T-cell (primary cell): Measurements from ENCODE around the gene PPP1R26. TPM values are rescaled to one million over a fixed set of nuclear protein-coding genes. Genes with fewer than 3 reads are reported as not detected.
A peak's percentile ranks its signal among the peaks of the same experiment; 100 is the strongest.

ENCODE experiments used
- ATAC-seq, 4 experiments: fragments of 200-7000 bp in 3 of 4; fragments of 150-1000 bp in 1 of 4; cut with Tn5 transposase; replicated peaks in 1 of 4; 1 replicate in 3 of 4; 2 replicates in 1 of 4; pipeline ENCODE4 v1.10.0; 2021; ENCODE audit warnings: moderate library complexity in 3 of 4, mild to moderate bottlenecking in 2 of 4, moderate number of reproducible peaks in 1 of 4
- CTCF ChIA-PET, 2 donors: fragments of 300-600 bp; sonication (Branson Sonifier 250); formaldehyde crosslinking; loops; one replicate each; lab custom pipeline; 2022; ENCODE audit warnings: antibody characterized with exemption in 2 of 2; lab: Charles Lee
- POLR2A ChIA-PET, 2 donors: fragments of 300-600 bp; sonication (Branson Sonifier 250); formaldehyde crosslinking; loops; one replicate each; lab custom pipeline; 2022; ENCODE audit warnings: antibody characterized with exemption in 2 of 2; lab: Charles Lee
- DNase-seq, 35 experiments: peaks; one replicate each; pipeline versions ENCODE4 v3.0.0 to v3.0.0-alpha.2; 2013 to 2023
- H3K27ac ChIP-seq: one replicate; pipeline ENCODE4 v1.5.1; 2013; ENCODE audit warnings: low read length
- H3K27me3 ChIP-seq, 2 experiments: replicated peaks in 1 of 2; 1 replicate in 1 of 2; 2 replicates in 1 of 2; pipeline versions ENCODE4 v1.6.1 to v1.7.0; 2013; ENCODE audit warnings: low read length in 1 of 2, mixed read lengths in 1 of 2; ENCODE audit not compliant: control insufficient read depth in 2 of 2, insufficient read depth in 2 of 2; ENCODE audit errors: extremely low read depth in 1 of 2
- H3K36me3 ChIP-seq, 2 donors: 1 replicate in 1 of 2; 2 replicates in 1 of 2; pipeline versions ENCODE4 v1.6.1 to v1.7.0; 2013; ENCODE audit warnings: low read length in 1 of 2; ENCODE audit not compliant: control insufficient read depth in 2 of 2, insufficient read depth in 1 of 2; ENCODE audit errors: extremely low read depth in 1 of 2
- H3K4me1 ChIP-seq, 2 experiments: 1 replicate in 1 of 2; 2 replicates in 1 of 2; pipeline versions ENCODE4 v1.6.1 to v1.7.0; 2013; ENCODE audit warnings: low read length in 2 of 2, mixed read lengths in 1 of 2; ENCODE audit not compliant: insufficient read depth in 2 of 2, control insufficient read depth in 1 of 2; ENCODE audit errors: extremely low read depth in 1 of 2
- H3K4me3 ChIP-seq, 2 donors: 1 replicate in 1 of 2; 2 replicates in 1 of 2; pipeline versions ENCODE4 v1.5.1 to v1.7.0; 2013; ENCODE audit warnings: mild to moderate bottlenecking in 2 of 2, low read length in 1 of 2, moderate library complexity in 1 of 2; ENCODE audit not compliant: control insufficient read depth in 1 of 2; ENCODE audit errors: extremely low read depth in 1 of 2
- H3K9me3 ChIP-seq: 2 replicates; pipeline ENCODE4 v1.7.0; 2013
- H3K27ac Mint-ChIP-seq, 2 donors: one replicate each; pipeline ENCODE4 v1.8.0; 2020 to 2021; ENCODE audit warnings: mild to moderate bottlenecking in 2 of 2, mixed read lengths in 2 of 2
- H3K27me3 Mint-ChIP-seq, 2 donors: one replicate each; pipeline ENCODE4 v1.8.0; 2021 to 2022; ENCODE audit warnings: mixed read lengths in 2 of 2
- H3K36me3 Mint-ChIP-seq: one replicate; pipeline ENCODE4 v1.8.0; 2021; ENCODE audit warnings: mixed read lengths
- H3K4me1 Mint-ChIP-seq, 3 donors: one replicate each; pipeline ENCODE4 v1.8.0; 2020 to 2022; ENCODE audit warnings: mixed read lengths in 3 of 3, mild to moderate bottlenecking in 1 of 3
- H3K4me3 Mint-ChIP-seq, 3 donors: one replicate each; pipeline ENCODE4 v1.8.0; 2020 to 2022; ENCODE audit warnings: mild to moderate bottlenecking in 3 of 3, mixed read lengths in 3 of 3, moderate library complexity in 3 of 3
- H3K9me3 Mint-ChIP-seq, 3 donors: one replicate each; pipeline ENCODE4 v1.8.0; 2020 to 2022; ENCODE audit warnings: mixed read lengths in 3 of 3
- WGBS: methylation state at CpG from one replicate; pipeline ENCODE4 v1.1.5; 2013; ENCODE audit warnings: missing lambda C conversion rate; ENCODE audit not compliant: insufficient coverage; 5-methylcytosine and 5-hydroxymethylcytosine counted together
- total RNA-seq, 35 experiments: library from RNA in 6 of 35; stranded (reverse) in 6 of 35; fragments of 120-200 nt in 1 of 35; gene quantifications; one replicate each; pipeline versions ENCODE4 v1.2.1 to v1.2.4 and lab custom pipeline; 2013 to 2026

PPP1R26 gene
- total RNA-seq, 5 donors from 2014 or later (not counting 1 experiment from before 2014, with no cell fraction given): 0.35 to 2.0 (median 1.7) TPM

GRCh38 chr9:135501261-135502167 is 21.9 kb downstream of the PPP1R26 start:
- H3K4me3 ChIP-seq: peak overlapping the region; percentile 88 to 99
- H3K9me3 ChIP-seq: no peaks in the 10 kb centered on the region
- peaks cover 15 to 34% of the 10 kb centered on the region in 2 donors for H3K36me3 ChIP-seq
- Mint-ChIP-seq H3K9me3 (no peaks in the 10 kb centered on the region), H3K4me3 (peak overlapping the region; percentile 86 to 92 (median 89)), H3K36me3 (peaks cover 22% of the 10 kb centered on the region), H3K4me1 (peaks cover 26 to 34% (median 30%) of the 10 kb centered on the region in 3 donors), H3K27ac (peak overlapping the region in 1 of 2 donors; percentile 36), H3K27me3 (no peaks in the 10 kb centered on the region)
- no peak overlapping the region for H3K27ac ChIP-seq
- 58% methylated on average over 37 of the region's 38 CpGs for WGBS
- H3K4me1 ChIP-seq: peaks cover 5 to 39% of the 10 kb centered on the region in 2 experiments
- H3K27me3 ChIP-seq: peaks cover 0 to 12% of the 10 kb centered on the region in 2 experiments
- no peak for ATAC-seq
- ChIA-PET CTCF (interaction anchor here in 1 of 2 donors (0.6 kb wide), 1 partner anchor 172 kb away, joined by 6 read pairs; no protein-coding TSS in a partner anchor), POLR2A (no interaction called here)
- DNase-seq: peak in 4 of 35 experiments; percentile 10 to 47 (median 20)

- Histone ChIP-seq H3K9me3 (no peaks in the 10 kb centered on the region), H3K36me3 (peaks cover 15 to 34% of the 10 kb centered on the region in 2 donors), H3K27me3 (peaks cover 0 to 12% of the 10 kb centered on the region in 2 experiments), H3K27ac (no peak overlapping the region), H3K4me3 (no peak overlapping the region), H3K4me1 (peaks cover 5 to 39% of the 10 kb centered on the region in 2 experiments)
- Mint-ChIP-seq H3K27me3 (no peaks in the 10 kb centered on the region), H3K36me3 (peaks cover 22% of the 10 kb centered on the region), H3K4me3 (peak overlapping the region; percentile 86 to 92 (median 89)), H3K4me1 (peaks cover 26 to 34% (median 30%) of the 10 kb centered on the region in 3 donors), H3K27ac (no peak overlapping the region), H3K9me3 (no peaks in the 10 kb centered on the region)
- ChIA-PET CTCF (interaction anchor here in 1 of 2 donors (0.6 kb wide), 1 partner anchor 171 kb away, joined by 6 read pairs; no protein-coding TSS in a partner anchor), POLR2A (no interaction called here)
- ATAC-seq (no peak), DNase-seq (no peak)
- WGBS: 97% methylated on average over 11 of the region's 15 CpGs
These were observed 22.7 kb downstream of the PPP1R26 start for GRCh38 chr9:135502168-135502872.

- Histone ChIP-seq H3K27me3 (peaks cover 0 to 10% of the 10 kb centered on the region in 2 experiments), H3K27ac (no peak overlapping the region), H3K36me3 (peaks cover 15 to 34% of the 10 kb centered on the region in 2 donors), H3K4me3 (no peak overlapping the region), H3K4me1 (peaks cover 5 to 39% of the 10 kb centered on the region in 2 experiments), H3K9me3 (no peaks in the 10 kb centered on the region)
- no peak overlapping the region for H3K27ac Mint-ChIP-seq
- ChIA-PET CTCF (no interaction called here), POLR2A (no interaction called here)
- ATAC-seq: no peak
- H3K4me1 Mint-ChIP-seq: peaks cover 26 to 34% (median 30%) of the 10 kb centered on the region in 3 donors
- peaks cover 0 to 2% (median 0%) of the 10 kb centered on the region in 3 donors for H3K9me3 Mint-ChIP-seq
- WGBS: 95% methylated on average over 14 of the region's 16 CpGs
- no peak for DNase-seq
- peak overlapping the region; percentile 45 to 92 (median 86) for H3K4me3 Mint-ChIP-seq
- no peaks in the 10 kb centered on the region for H3K27me3 Mint-ChIP-seq
- peaks cover 22% of the 10 kb centered on the region for H3K36me3 Mint-ChIP-seq
These were observed 23.3 kb downstream of the PPP1R26 start for GRCh38 chr9:135502873-135503321.

GRCh38 chr9:135503371-135504261 is 24.0 kb downstream of the PPP1R26 start:
- POLR2A ChIA-PET: no interaction called here
- no peak for DNase-seq
- no peaks in the 10 kb centered on the region for H3K9me3 ChIP-seq
- peak overlapping the region; percentile 55 to 92 (median 86) for H3K4me3 Mint-ChIP-seq
- peaks cover 5 to 39% of the 10 kb centered on the region in 2 experiments for H3K4me1 ChIP-seq
- CTCF ChIA-PET: no interaction called here
- H3K36me3 Mint-ChIP-seq: peaks cover 22% of the 10 kb centered on the region
- peaks cover 0 to 5% (median 0%) of the 10 kb centered on the region in 3 donors for H3K9me3 Mint-ChIP-seq
- peaks cover 26 to 34% (median 30%) of the 10 kb centered on the region in 3 donors for H3K4me1 Mint-ChIP-seq
- no peak overlapping the region for H3K4me3 ChIP-seq
- H3K27ac ChIP-seq: no peak overlapping the region
- peaks cover 0 to 12% of the 10 kb centered on the region in 2 experiments for H3K27me3 ChIP-seq
- WGBS: 93% methylated on average over 35 of the region's 41 CpGs
- no peaks in the 10 kb centered on the region for H3K27me3 Mint-ChIP-seq
- no peak overlapping the region for H3K27ac Mint-ChIP-seq
- H3K36me3 ChIP-seq: peaks cover 15 to 34% of the 10 kb centered on the region in 2 donors
- no peak for ATAC-seq

GRCh38 chr9:135504262-135505243 is 25.0 kb downstream of the PPP1R26 start:
- no peak overlapping the region for H3K27ac Mint-ChIP-seq
- peaks cover 28% of the 10 kb centered on the region for H3K36me3 Mint-ChIP-seq
- Histone ChIP-seq H3K27me3 (peaks cover 0 to 5% of the 10 kb centered on the region in 2 experiments), H3K27ac (no peak overlapping the region), H3K9me3 (no peaks in the 10 kb centered on the region), H3K4me1 (peaks cover 5 to 33% of the 10 kb centered on the region in 2 experiments), H3K36me3 (peaks cover 15 to 34% of the 10 kb centered on the region in 2 donors), H3K4me3 (no peak overlapping the region)
- peaks cover 22 to 28% (median 25%) of the 10 kb centered on the region in 3 donors for H3K4me1 Mint-ChIP-seq
- peaks cover 0 to 3% of the 10 kb centered on the region in 2 donors for H3K27me3 Mint-ChIP-seq
- DNase-seq (peak in 28 of 35 experiments; percentile 12 to 69 (median 39)), ATAC-seq (no peak)
- peaks cover 6 to 14% (median 8%) of the 10 kb centered on the region in 3 donors for H3K9me3 Mint-ChIP-seq
- CTCF ChIA-PET: interaction anchor here in 1 of 2 donors (0.5 kb wide), 1 partner anchor 1494 kb away, joined by 5 read pairs; no protein-coding TSS in a partner anchor
- POLR2A ChIA-PET: no interaction called here
- 70% methylated on average over 15 of the region's 21 CpGs for WGBS
- no peak overlapping the region for H3K4me3 Mint-ChIP-seq
